Activated naive CD4-positive, alpha-beta T cell (primary cell): ENCODE data around the gene NSRP1.
"Not testable (repeated sequence)": the region's sequence is repeated elsewhere in the genome, so short reads cannot be mapped to it uniquely, and the experiment has no call there.

ENCODE experiments used
- DNase-seq, 4 experiments: peaks; one replicate each; lab custom pipeline; 2025; lab: John Stamatoyannopoulos, UW

Gene NSRP1

DNA sequence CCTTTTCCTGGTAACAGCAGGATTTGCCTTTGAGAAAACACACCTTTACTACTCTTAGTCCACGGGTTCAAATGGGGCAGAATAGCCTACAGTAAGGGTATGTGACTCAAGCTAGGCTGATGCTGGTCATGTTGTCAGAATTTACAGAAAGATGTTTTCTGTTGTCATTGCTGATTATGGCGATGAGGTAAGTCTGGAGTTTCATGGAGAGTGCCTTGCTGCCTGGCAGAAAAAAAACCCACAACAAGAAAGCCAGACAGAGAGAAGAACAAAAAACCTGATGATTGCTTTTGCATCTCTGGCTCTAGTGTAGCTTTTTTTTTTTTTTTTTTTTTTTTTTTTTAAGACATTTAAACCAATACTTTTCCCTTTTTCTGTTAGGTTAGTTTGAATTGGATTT is 71.0 kb downstream of the NSRP1 start:
- no peak for DNase-seq

DNA sequence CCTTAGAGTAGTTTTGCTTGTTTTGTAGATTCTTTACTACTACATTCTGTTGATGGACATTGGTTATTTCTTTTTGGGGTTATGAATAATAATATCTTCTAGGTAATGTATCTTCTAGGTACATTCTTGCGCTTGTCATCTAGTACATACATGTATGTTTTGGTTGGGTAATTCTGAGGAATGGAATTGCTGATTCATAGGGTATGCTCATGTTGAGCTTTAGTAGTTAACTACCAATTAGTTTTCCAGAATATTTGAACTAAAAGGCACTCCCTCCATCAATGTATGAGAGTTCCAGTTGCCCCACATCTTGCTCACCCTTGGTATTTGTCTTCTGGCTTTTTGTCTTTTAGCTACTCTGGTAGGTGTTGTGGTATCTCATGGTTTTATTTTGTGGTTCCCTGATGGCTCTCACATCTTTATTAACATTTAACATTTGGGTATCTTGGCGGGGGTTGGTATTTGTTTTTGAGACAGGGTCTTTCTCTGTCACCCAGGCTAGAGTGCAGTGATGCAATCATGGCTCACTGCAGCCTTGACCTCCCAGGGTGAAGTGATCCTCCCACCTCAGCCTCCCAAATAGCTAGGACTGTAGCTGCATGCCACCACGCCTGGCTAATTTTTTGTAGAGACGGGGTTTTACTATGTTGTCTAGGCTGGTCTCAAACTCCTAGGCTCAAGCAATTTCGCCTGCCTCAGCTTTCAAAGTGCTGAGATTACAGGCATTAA is 71.8 kb downstream of the NSRP1 start:
- no peak for DNase-seq

DNA sequence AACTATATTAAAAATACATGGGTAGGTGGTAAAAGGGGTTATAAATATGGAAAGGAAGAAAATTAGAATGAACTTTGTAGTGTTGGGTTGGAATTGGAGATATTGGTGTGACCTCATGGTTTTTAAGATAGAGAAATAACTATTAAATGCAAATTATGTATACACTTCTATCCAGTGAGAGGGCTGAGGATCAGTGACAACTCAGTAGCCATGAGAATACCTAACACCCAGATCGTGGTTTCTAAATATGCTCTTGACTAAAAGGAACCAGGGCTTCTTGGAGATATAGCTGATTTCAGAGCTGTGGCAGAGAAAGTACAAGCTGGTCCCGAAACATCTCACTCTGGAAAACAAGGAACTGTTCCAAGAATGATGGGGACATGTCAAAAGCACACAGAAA is 74.5 kb downstream of the NSRP1 start:
- no peak for DNase-seq

DNA sequence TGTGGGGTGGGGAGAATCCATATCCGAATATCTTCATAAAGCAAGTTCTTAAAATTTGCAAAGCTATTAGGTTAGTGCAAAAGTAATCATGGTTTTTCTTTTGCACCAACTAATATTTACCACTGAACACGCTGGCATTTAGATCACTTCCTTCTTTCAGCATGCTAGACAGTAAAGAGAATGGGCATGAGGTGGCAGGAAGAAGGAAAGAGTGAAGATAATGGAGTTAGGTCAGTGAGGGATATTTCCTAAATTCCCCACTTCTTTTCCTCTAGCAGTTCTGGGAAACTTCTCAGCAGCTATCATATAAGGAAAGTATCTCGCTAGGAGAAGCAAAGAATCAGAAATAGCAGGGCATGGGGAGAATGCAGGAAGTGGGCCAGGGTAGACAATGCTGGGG is 79.9 kb downstream of the NSRP1 start:
- no peak for DNase-seq

DNA sequence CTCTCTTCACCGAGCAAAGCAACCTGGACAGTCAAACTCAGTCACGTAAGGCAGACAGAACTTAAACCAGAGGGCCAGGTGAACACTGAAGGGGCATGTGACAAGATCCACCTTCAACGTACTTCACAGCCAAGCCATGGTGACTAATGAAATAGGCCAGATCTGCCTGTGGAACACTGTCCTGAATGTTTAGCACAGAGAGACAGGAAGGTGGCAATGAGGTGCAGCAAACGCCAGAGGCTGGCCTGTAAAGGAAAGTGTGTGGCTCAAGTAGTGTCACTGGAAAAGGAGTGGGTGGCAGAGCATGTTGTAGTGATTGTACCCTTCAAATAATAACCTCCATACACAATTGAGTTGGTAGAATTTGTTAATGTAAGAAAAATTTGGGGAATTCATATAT is 80.8 kb downstream of the NSRP1 start:
- no peak for DNase-seq

DNA sequence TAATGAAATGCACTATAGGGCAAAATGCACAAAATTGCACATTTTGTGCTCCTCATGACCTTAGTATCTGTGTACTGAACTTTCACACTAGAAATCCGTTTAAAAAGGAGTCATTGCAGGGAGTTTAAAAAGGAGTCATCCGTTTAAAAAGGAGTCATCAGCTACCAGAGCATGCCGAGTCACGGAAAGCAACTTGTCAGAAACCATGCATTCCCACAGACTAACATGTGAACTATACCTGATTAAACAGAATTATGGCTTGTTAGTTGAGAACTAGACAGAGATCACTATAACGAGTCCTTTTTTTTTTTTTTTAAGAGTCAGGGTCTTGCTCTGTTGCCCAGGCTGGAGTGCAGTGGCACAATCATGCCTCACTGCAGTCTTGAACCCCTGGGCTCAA is 83.0 kb downstream of the NSRP1 start:
- DNase-seq: no peak

DNA sequence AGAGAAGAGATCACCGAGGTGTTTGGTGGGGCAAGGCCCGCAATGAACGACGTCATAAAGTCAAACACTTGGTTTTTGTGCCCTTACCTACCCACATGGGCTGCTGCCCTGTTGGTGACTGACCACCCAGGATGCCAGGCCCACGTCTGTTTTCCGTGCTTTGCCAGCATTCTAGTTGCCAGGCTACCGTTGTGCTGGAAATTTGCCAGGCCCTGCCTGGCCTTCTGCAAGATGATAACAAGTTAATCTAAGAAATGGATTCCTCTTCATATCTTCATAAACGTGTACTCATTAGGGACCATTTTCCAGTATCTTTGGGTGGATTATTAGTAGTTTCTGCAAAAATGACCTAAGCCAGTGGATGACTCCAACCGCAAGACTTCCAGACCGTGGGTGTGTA is 83.5 kb downstream of the NSRP1 start:
- no peak for DNase-seq

DNA sequence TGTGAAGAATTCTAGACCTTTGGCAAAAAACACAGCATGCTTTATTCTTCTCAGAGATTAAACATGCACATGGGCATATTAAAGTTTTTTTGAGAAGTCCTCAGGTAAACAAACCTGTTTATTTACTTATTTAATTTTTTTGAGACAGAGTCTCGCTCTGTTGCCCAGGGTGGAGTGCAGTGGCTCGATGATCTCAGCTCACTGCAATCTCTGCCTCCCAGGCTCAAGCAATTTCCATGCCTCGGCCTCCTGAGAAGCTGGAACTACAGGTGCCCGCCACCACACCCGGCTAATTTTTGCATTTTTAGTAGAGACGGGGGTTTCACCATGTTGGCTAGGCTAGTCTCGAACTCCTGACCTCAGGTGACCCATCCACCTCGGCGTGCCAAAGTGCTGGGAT is 84.0 kb downstream of the NSRP1 start:
- DNase-seq: not testable (repeated sequence)

DNA sequence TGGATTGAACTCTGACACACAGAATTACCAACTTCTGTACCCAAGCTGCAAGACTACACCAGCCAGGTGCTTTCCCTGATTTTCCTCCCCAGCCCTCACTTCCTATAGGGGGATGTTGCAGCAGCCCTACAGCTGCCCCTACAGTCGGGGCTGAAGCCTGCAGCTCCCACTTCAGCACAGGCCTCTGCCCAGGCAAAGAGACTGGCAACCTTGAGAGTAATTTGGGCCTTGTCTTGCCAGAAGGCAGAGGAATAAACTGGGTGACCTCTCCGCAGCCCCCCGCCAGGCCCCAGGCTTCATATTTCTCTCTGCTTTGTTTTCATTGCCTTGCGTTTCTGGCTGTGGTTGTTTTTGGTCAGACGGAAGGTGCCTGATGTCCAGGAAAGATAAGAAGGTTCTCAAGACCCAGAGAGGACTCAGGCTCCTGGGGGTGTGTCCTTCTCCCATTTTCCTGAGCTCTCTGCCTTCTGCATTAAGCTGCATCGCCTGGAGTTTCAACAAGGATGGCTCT is 86.9 kb downstream of the NSRP1 start:
- no peak for DNase-seq

DNA sequence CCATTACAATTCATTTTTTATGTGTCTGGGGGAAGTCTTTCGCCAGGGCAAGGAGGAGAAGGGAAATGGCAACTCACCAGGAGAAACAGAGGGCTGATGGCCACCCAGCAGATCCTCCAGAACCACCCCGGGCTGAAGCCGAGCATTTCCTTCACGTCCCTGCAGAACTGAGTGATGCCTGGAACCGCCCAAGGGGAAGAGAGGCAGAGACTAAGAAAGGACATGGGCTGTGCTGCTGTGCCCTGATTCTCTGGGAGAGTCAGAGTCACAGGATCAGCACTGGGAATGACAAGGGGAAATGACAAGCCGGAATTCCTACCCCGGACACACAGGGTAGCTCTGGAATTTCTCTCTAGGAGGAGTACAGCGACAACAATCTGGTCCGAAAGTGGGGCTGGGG is 91.0 kb downstream of the NSRP1 start:
- DNase-seq: no peak

DNA sequence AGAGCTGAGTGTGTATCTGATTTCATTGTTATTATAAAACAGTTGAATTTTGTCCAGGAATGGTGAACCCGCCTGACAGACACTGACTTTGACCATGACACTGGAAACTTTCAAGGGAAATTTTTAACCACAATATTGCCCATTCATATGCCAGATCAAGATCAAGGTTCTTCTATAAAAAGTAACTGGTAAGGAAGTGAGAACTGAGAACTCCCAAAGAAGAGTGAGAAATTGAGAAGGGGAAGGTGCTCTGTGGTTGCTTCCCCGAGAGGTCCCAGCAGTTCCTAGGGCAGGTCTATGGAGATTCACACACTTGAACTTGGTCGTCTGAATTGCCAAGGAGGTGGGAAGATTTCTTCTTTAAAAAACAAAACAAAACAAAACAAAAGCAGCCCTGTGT is 91.6 kb downstream of the NSRP1 start:
- DNase-seq: no peak

DNA sequence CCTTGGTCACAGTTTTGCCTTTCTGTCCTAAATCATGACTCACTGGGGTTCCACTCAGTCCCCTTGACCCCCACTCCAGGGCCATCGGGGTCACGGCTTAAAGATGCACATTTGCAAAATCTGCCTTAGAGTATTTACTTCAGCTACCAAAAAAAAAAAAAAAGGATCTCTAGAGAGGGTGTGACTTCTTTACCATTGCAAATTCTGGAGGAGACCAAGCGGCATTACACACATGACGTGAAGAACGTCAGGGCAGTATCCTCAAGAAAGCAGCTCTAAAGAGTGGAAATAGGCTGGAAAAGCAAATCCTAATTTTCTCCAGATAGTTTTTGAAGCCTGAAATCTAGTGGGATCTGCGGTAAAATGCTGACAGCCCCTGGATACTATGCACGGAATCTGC is 93.3 kb downstream of the NSRP1 start:
- no peak for DNase-seq

DNA sequence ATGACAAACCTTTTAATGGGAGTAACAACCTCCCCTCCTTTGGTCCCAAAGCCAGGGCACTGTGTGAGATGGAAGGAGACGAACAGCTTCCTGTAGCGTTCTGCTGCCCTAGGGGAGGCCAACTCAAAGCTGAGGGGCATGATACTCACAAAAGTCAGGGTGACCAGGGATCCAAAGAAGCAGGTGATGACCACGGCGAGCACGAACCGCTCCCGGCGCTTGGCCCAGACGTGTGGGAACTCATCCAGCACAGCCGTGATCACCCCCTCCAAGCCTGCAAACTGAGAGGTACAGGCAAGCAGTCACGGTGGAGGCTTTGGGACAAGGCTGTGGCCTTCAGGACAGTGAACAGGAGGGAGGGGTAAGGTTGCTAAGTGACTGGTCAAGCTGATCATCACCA is 93.8 kb downstream of the NSRP1 start:
- no peak for DNase-seq

DNA sequence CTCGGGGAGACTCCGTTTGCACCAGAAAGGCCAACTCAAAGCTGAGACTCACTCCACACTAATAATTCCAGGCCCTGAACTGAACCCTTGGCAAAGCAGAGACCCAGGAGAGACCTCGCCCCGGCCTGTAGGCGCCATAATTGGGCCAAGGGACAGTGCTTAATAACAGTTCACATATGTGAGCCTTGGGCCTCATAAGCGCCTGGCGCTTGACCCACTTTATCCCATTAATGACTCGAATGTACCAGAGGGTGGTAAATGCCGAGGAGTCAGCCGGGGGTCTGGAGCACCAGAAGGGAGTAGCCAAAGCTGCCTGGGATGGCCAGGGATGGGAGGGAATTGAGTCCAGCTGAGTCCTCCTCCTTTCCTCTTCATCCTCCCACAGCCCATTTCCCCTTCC is 94.3 kb downstream of the NSRP1 start:
- no peak for DNase-seq

DNA sequence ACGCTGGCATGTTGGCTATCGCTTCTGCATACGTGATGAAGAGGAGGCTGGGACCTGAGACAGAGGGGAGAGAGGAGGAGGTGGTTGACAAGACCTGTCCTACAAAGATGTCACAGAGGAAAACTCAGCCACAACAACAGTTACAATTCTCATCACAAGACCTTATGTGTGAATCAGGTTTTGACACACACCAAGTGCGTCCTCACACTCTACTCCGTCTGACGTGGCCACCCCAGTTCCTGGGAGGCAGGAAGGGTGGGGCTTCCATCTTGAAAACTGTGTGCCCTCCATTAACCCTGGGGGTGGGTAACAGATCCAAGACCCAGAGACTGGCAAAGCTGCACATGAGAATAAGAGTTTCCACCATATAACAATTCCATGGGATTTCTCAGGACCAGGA is 94.8 kb downstream of the NSRP1 start:
- no peak for DNase-seq

DNA sequence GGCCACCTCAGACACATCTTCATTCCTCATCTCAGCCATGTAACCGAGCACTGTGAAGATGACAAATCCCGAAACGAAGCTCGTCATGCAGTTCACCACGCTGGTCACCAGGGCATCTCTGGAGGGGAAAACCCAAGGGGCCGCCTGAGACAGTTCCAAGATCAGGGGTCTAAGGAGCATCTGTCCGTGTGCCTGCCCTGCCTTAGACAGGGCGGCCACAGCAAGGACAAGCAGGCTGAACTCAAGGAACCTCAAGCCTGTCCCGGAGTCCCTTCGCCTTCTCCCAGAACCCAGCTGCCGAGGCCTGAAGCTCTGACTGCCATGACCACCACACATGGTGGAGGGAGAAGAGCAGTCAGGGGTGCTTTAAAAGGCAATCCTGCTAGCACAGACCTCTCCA is 96.1 kb downstream of the NSRP1 start:
- no peak for DNase-seq

DNA sequence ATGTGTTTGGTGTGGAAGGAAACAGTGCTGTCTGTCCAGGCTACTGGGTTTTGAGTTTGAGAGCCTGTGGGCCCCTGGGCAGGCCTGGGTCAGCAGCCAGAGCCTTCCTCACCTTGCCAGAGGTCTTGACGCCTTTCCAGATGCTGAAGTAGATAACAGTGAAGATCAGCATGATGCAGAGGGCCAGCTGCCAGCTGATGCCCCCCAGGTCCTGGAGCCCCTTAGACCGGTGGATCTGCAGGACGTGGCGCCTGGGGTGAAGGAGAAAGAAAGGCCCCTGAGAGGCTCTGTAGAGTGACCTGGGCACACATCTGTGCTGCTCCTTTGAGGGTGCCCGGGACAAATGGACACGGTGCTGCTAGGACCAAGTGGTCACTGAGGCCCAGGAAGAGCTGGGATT is 100.4 kb downstream of the NSRP1 start:
- no peak for DNase-seq

DNA sequence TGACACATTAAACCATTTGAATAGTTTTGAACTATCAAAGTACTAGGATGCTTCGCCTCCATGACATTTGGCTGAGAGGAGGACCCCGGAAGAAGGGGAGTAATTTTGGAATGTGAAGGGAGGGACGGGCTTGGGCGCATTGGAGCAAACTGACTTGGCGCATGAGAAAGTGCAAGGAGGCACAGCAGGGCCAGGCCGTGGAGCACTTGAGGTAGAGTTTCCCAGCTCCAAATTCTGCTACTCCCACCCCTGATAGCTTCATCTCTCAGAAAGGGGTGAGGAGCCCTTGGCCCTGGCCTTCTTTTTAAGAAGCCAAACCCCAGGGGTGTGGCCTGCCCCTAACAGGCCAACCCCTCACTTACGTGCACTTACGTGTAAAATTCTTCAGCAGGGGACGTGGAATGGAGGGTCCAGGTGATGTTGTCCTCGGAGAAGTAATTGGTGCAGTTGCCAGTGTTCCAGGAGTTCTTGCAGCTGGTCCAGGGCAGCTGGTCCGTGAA is 101.2 kb downstream of the NSRP1 start:
- no peak for DNase-seq

DNA sequence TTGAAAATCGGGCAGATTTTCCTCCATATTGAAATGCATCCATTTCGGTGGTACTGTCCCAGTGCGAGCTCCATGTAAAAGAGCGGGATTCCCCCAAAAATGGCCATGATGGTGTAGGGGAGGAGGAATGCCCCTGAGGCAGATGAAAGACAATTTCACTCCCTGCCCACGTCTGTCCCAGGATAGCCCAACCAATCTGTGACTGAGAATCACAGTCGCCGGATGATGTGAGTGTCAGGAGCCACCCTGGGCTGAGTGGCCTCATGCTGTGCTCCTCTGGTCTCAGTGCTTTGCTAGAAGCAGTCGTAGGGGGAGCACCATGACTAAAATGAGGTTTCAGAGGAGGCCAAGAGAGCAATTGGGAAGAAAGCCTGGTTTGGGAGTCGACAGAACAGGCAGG is 102.2 kb downstream of the NSRP1 start:
- no peak for DNase-seq

DNA sequence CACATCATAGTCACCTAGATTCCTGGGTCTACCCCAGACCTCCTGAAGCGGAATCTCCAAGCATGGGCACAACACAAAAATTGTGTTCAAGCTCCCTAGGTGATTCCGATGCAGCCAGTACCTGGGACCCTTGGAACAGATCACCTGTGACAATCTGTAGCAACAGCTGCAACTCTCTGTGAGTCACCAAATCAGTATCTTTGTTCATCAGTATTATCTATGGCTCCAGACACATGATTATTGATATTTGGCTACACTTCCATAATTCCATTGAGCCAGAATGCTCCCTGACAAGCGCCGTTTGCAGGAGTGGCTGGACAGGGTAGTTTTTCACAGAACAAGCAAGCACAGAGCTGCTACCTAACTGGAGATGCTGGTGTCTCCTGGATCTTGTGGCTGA is 102.7 kb downstream of the NSRP1 start:
- no peak for DNase-seq

DNA sequence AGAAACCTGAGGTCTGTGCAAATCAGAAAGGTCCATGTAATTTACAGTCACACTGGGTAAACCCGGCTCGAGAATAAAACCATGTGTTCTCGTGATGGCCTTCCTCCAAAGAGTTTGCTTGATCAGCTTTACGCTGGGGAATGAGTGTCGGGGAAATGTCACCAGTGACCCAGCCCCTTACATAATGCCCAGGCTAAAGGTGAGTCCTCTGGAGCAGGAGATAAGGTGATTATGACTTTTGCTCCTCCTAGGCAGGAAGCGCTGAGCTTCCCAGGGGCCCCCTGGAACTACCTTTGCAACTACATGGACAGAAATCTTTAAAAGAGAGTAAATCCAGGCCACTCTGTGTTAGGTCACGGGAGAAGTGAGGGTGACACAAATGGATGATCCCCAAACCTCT is 103.2 kb downstream of the NSRP1 start:
- no peak for DNase-seq

DNA sequence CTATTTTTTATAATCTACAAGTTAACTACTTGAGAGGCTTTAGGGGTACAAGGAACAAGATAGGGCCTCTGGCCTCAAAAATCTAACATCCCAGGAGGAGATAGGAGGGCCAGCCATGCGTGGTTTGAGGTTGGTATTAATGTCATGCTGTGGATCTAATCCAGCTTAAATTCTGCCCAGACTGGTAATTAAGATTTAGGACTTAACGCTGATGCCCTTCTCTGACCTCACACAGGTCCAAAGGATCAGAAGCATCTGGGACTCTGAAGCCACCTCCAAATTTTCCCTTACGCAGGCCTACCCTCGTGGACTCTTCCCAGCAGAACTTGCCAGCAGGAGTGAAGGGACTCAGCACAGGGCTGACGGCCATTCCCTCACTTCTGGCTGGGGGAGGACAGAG is 103.8 kb downstream of the NSRP1 start:
- no peak for DNase-seq

DNA sequence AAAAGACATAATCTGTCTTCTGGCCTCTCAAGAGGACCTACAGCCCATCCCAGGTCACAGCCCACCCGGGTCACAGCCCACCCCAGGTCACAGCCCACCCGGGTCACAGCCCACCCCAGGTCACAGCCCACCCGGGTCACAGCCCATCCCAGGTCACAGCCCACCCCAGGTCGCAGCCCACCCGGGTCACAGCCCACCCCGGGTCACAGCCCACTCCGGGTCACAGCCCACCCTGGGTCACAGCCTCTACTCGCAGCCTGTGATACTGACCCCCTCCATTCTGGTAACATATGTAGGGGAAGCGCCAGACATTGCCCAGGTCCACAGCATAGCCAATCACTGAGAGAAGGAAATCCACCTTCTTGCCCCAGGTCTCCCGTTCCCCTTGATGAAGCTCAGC is 104.7 kb downstream of the NSRP1 start:
- no peak for DNase-seq

DNA sequence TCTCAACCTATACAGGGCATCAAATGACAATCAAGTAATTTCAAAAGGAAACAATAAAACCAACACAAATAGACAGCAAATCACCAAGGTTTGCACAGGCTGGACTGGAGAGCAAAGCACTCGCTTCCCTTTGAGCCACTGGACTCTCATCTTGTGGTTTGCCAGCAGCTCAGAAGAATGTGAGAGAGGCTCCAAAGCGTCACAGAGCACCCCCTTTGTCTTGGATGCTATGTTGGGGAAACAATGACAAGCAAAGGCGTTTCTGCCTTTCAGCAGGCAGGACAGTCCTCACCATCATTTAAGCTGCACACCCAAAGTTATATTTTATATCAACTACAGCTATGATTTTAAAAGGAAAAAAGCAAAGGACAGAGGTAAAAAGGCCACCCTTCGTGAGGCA is 105.6 kb downstream of the NSRP1 start:
- no peak for DNase-seq
